BLaER1 treated with 17β-estradiol and CSF1 and Interleukin-3, amounts not matched to agents 10 nM and 100 nM (cell line): ENCODE data around the gene MC1R.

ENCODE experiments used
- H3K27ac ChIP-seq, 11 experiments: shearing (Covaris generic); formaldehyde crosslinking; 2 replicates each; pipeline ENCODE4 v1.8.1; 2022
- H3K27me3 ChIP-seq, 11 experiments: shearing (Covaris generic); formaldehyde crosslinking; 2 replicates each; pipeline ENCODE4 v1.8.1; 2022
- H3K36me3 ChIP-seq, 11 experiments: shearing (Covaris generic); formaldehyde crosslinking; 2 replicates each; pipeline ENCODE4 v1.8.1; 2022
- H3K4me1 ChIP-seq, 10 experiments: shearing (Covaris generic); formaldehyde crosslinking; 2 replicates each; pipeline ENCODE4 v1.8.1; 2022
- H3K4me2 ChIP-seq, 11 experiments: shearing (Covaris generic); formaldehyde crosslinking; 2 replicates each; pipeline ENCODE4 v1.8.1; 2022
- H3K4me3 ChIP-seq, 10 experiments: shearing (Covaris generic); formaldehyde crosslinking; 2 replicates each; pipeline ENCODE4 v1.8.1; 2022
- H3K9ac ChIP-seq, 11 experiments: shearing (Covaris generic); formaldehyde crosslinking; 2 replicates each; pipeline ENCODE4 v1.8.1; 2022
- H3K9me3 ChIP-seq, 11 experiments: shearing (Covaris generic); formaldehyde crosslinking; replicated peaks in 1 of 11; 2 replicates each; pipeline ENCODE4 v1.8.1; 2022
- H4K20me1 ChIP-seq, 11 experiments: shearing (Covaris generic); formaldehyde crosslinking; 2 replicates each; pipeline ENCODE4 v1.8.1; 2022
- Cebpa-rat ChIP-seq, 11 experiments: shearing (Covaris generic); IDR thresholded peaks; 2 replicates each; pipeline ENCODE4 v1.8.1; 2022

MC1R gene

DNA sequence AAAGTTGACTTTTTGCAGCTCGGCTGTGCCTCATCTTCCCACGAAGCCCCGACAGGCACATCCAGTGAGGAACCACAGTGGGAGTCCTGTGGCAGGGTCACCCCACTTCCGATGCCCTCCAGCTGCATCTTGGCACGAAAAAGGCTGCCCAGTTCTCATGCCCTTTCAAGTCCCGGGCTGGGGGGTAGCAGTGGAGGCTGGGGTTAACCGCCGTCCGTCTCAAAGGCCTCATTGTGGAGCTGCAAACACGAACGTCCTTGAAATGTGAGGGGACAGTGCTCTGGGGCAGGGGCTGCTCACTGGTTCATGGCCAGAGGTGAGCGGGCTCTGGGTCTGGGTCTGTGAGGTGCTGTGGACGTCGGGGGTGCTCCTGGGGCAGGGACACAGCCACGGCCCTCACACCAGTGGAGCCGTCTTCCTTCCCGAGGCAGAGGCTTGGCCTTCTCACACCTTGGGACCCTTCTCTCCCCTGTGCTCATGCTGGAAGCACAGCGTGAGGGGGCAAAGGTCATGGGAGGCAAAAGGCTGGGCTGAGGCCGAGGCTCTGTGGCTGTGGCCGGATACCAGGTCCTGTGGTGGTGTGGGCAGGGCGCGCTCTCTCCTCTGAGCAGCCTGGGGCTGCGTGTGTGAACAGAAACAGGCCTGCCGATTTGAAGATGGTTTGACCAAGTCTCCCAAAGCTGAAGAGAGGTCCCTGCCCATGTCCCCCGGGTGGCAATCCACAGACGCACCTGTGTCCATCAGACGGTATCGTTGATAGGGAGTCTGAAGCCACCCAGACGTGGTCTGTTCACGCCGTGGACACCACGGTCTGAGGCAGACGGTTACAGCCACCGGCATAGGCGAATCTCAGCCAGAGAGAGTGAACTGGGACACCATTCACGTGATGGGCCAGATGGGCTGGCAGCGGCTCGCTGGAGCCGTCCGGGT, 3.1 kb upstream of the MC1R start:
- Histone ChIP-seq H3K4me1 (peaks cover 46 to 74% (median 64%) of the 10 kb centered on the region in 10 experiments), H3K4me2 (peak overlapping the region in 4 of 11 experiments; percentile 0 to 20 (median 14); a peak in 3 of 22 replicates), H3K27ac (0 out of 22 replicates have a peak overlapping the region, but pooled peaks of 1 of the 11 experiments have one; percentile 3), H3K36me3 (peaks cover 24 to 36% (median 31%) of the 10 kb centered on the region in 11 experiments), H3K4me3 (no peak overlapping the region), H3K27me3 (no peaks in the 10 kb centered on the region), H4K20me1 (peaks cover 10 to 60% (median 34%) of the 10 kb centered on the region in 11 experiments; a peak in 17 of 22 replicates), H3K9ac (0 out of 22 replicates have a peak overlapping the region, but pooled peaks of 1 of the 11 experiments have one; percentile 6), H3K9me3 (no peaks in the 10 kb centered on the region)
- no peak for TF ChIP-seq Cebpa-rat (IDR thresholded peaks at IDR 0.05)

DNA sequence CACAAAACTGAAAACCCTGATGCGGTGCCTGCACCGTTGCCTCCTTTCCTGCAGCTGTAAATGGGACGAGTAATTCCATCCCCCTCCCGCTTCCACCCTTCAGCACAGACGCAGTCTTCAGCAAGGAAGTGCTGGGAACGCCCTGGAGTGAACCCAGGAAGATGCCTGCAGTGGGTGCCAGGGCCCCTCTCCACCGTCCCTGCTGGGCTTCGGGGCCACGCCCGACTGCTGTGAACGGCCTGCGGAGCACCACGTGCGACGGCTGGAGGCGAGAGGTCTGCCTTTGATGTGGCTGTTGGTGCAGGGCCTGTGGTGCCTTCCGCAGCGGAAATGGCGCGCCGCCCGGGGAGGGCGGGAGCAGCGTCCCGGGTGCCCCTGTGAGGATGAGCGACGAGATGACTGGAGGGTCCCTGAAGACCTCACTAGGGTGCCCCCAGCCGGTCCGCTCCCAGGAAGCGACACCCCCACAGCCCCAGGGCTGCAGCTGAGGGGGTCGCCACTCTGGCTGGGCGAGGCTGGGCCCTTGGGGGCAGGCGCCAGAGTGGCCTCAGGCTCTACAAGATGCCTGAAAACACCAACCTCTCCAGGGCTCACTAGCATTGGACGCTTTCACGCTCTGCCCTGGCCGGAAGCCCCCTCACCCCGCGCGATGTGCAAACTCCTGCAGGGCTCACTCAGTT, 749 bp upstream of the MC1R start:
- TF ChIP-seq Cebpa-rat (IDR thresholded peaks at IDR 0.05), result no peak
- peaks cover 0 to 45% (median 11%) of the 10 kb centered on the region in 11 experiments; a peak in 14 of 22 replicates for H4K20me1 ChIP-seq
- H3K9me3 ChIP-seq, result no peaks in the 10 kb centered on the region
- peak overlapping the region; percentile 88 to 100 (median 98) for H3K4me2 ChIP-seq
- peaks cover 53 to 79% (median 75%) of the 10 kb centered on the region in 10 experiments for H3K4me1 ChIP-seq
- H3K27me3 ChIP-seq, result no peaks in the 10 kb centered on the region
- peak overlapping the region; percentile 22 to 87 (median 80); a peak in 21 of 22 replicates for H3K27ac ChIP-seq
- H3K9ac ChIP-seq, result peak overlapping the region; percentile 43 to 79 (median 74)
- H3K36me3 ChIP-seq, result peaks cover 6 to 13% (median 8%) of the 10 kb centered on the region in 11 experiments; a peak in 18 of 22 replicates
- peak overlapping the region; percentile 46 to 66 (median 56) for H3K4me3 ChIP-seq

GRCh38 chr16:89919535-89920406, 1.1 kb downstream of the MC1R start:
- H3K4me1 ChIP-seq, result peaks cover 63 to 92% (median 89%) of the 10 kb centered on the region in 10 experiments
- peak overlapping the region; percentile 88 to 100 (median 98) for H3K4me2 ChIP-seq
- peaks cover 0 to 5% (median 0%) of the 10 kb centered on the region in 11 experiments; a peak in 3 of 22 replicates for H3K27me3 ChIP-seq
- H3K27ac ChIP-seq, result peak overlapping the region in 3 of 11 experiments; percentile 87 to 96 (median 95); a peak in 6 of 22 replicates
- peak overlapping the region in 9 of 11 experiments; percentile 68 to 93 (median 85); a peak in 6 of 22 replicates for H3K9ac ChIP-seq
- 0 out of 22 replicates have a peak, but pooled peaks cover 0 to 5% (median 0%) of the 10 kb centered on the region in 11 experiments for H3K36me3 ChIP-seq
- no peaks in the 10 kb centered on the region for H3K9me3 ChIP-seq
- peak overlapping the region in 2 of 10 experiments; percentile 83 to 84; a peak in 2 of 20 replicates for H3K4me3 ChIP-seq
- peaks cover 10 to 48% (median 18%) of the 10 kb centered on the region in 11 experiments; a peak in 20 of 22 replicates for H4K20me1 ChIP-seq
- TF ChIP-seq Cebpa-rat (IDR thresholded peaks at IDR 0.05), result no peak

DNA sequence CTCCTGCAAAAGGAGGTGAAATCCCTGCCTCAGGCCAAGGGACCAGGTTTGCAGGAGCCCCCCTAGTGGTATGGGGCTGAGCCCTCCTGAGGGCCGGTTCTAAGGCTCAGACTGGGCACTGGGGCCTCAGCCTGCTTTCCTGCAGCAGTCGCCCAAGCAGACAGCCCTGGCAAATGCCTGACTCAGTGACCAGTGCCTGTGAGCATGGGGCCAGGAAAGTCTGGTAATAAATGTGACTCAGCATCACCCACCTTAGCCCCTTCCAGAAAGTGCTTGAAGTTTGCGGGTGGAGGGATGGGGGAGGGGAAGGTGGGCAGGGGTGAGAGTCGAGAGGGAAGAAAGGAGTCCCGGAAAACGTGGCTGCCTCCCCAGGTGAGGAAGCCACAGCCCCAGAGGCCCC, 2.1 kb downstream of the MC1R start:
- peak overlapping the region in 4 of 10 experiments; percentile 9 to 84 (median 78); a peak in 6 of 20 replicates for H3K4me3 ChIP-seq

GRCh38 chr16:89921131-89921701, 2.6 kb downstream of the MC1R start:
- Histone ChIP-seq H3K9me3 (no peaks in the 10 kb centered on the region), H3K27me3 (peaks cover 0 to 5% (median 0%) of the 10 kb centered on the region in 11 experiments; a peak in 3 of 22 replicates), H3K4me1 (peaks cover 74 to 91% (median 86%) of the 10 kb centered on the region in 10 experiments), H4K20me1 (peaks cover 18 to 55% (median 29%) of the 10 kb centered on the region in 11 experiments), H3K4me2 (peak overlapping the region; percentile 88 to 100 (median 98)), H3K9ac (peak overlapping the region; percentile 79 to 93 (median 85); a peak in 21 of 22 replicates), H3K4me3 (peak overlapping the region; percentile 73 to 87 (median 79); a peak in 19 of 20 replicates), H3K27ac (peak overlapping the region; percentile 77 to 96 (median 85); a peak in 20 of 22 replicates), H3K36me3 (no peaks in the 10 kb centered on the region)
- TF ChIP-seq Cebpa-rat (IDR thresholded peaks at IDR 0.05), result no peak

More for the DNA sequence above, 2.1 kb downstream of the MC1R start:
- H3K36me3 ChIP-seq, result no peaks in the 10 kb centered on the region
- peak overlapping the region; percentile 88 to 100 (median 98) for H3K4me2 ChIP-seq
- H4K20me1 ChIP-seq, result peaks cover 17 to 54% (median 25%) of the 10 kb centered on the region in 11 experiments
- no peak for TF ChIP-seq Cebpa-rat (IDR thresholded peaks at IDR 0.05)
- H3K9ac ChIP-seq, result peak overlapping the region; percentile 11 to 93 (median 84); a peak in 17 of 22 replicates
- peak overlapping the region in 6 of 11 experiments; percentile 7 to 96 (median 88); a peak in 9 of 22 replicates for H3K27ac ChIP-seq
- peaks cover 73 to 95% (median 89%) of the 10 kb centered on the region in 10 experiments for H3K4me1 ChIP-seq
- peaks cover 0 to 5% (median 0%) of the 10 kb centered on the region in 11 experiments; a peak in 3 of 22 replicates for H3K27me3 ChIP-seq
- no peaks in the 10 kb centered on the region for H3K9me3 ChIP-seq

GRCh38 chr16:89921702-89922476, 3.2 kb downstream of the MC1R start:
- Histone ChIP-seq H3K27me3 (peaks cover 0 to 5% (median 0%) of the 10 kb centered on the region in 11 experiments; a peak in 3 of 22 replicates), H3K9me3 (no peaks in the 10 kb centered on the region), H4K20me1 (peaks cover 24 to 62% (median 36%) of the 10 kb centered on the region in 11 experiments), H3K4me1 (peaks cover 79 to 89% (median 85%) of the 10 kb centered on the region in 10 experiments), H3K9ac (peak overlapping the region; percentile 79 to 93 (median 85)), H3K4me2 (peak overlapping the region; percentile 88 to 100 (median 98)), H3K36me3 (no peaks in the 10 kb centered on the region), H3K4me3 (peak overlapping the region; percentile 73 to 87 (median 79)), H3K27ac (peak overlapping the region; percentile 77 to 96 (median 85); a peak in 21 of 22 replicates)
- no peak for TF ChIP-seq Cebpa-rat (IDR thresholded peaks at IDR 0.05)
